Measurements from ENCODE around the gene DDX3X. TPM values are rescaled to one million over a fixed set of nuclear protein-coding genes. Genes with fewer than 3 reads are reported as not detected.
"Not testable (repeated sequence)": the region's sequence is repeated elsewhere in the genome, so short reads cannot be mapped to it uniquely, and the experiment has no call there.

DDX3X gene
- total and polyA plus RNA-seq, 4 donors, result 48.4 to 216 (median 85.6) TPM

DNA sequence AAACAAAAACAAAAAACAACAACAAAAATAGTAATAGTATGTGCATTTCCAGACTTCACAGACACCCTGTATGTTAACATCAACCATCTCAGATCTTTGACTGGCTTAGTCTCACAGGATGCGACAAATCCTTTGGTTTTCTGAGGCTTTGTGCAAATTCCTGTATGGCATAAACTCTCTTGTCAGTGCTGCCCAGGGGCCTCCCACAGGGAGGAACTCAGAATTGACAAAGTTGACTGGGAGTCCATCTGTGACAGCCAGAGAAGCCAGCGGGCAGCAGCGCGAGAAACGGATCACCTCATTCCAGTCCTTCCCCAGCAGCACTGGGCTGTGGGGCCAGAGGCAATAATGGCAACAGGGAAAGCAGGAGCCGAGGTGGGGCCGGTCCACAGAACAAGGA, 19.1 kb upstream of the DDX3X start:
- H3K36me3 ChIP-seq (ENCODE audit: control insufficient read depth in 4 of 4, insufficient read depth in 3 of 4, low read depth in 1 of 4, low read length in 3 of 4), result no peaks in the 10 kb centered on the region
- H3K9ac ChIP-seq (ENCODE audit: low read depth in 1 of 2, low read length in 2 of 2), result no peak overlapping the region
- no peaks in the 10 kb centered on the region for H3K4me1 ChIP-seq (ENCODE audit: control insufficient read depth in 4 of 4, insufficient read depth in 4 of 4, low read length in 3 of 4)
- H3K9me3 ChIP-seq (ENCODE audit: control insufficient read depth in 4 of 4, low read length in 3 of 4), result no peaks in the 10 kb centered on the region
- DNase-seq (ENCODE audit: low spot score), result no peak
- WGBS, result 94% methylated on average over 7 of the region's 7 CpGs
- no peaks in the 10 kb centered on the region for H3K27me3 ChIP-seq (ENCODE audit: control insufficient read depth in 4 of 4, insufficient read depth in 4 of 4, low read length in 3 of 4)
- no peak overlapping the region for H3K27ac ChIP-seq (ENCODE audit: low read depth in 1 of 2, low read length in 2 of 2)
- TF ChIP-seq GABPA (IDR thresholded peaks at IDR 0.05 in 1 of 2, conservative IDR thresholded peaks at IDR 0.05 in 1 of 2), result no peak
- TF ChIP-seq, protein P1, sequence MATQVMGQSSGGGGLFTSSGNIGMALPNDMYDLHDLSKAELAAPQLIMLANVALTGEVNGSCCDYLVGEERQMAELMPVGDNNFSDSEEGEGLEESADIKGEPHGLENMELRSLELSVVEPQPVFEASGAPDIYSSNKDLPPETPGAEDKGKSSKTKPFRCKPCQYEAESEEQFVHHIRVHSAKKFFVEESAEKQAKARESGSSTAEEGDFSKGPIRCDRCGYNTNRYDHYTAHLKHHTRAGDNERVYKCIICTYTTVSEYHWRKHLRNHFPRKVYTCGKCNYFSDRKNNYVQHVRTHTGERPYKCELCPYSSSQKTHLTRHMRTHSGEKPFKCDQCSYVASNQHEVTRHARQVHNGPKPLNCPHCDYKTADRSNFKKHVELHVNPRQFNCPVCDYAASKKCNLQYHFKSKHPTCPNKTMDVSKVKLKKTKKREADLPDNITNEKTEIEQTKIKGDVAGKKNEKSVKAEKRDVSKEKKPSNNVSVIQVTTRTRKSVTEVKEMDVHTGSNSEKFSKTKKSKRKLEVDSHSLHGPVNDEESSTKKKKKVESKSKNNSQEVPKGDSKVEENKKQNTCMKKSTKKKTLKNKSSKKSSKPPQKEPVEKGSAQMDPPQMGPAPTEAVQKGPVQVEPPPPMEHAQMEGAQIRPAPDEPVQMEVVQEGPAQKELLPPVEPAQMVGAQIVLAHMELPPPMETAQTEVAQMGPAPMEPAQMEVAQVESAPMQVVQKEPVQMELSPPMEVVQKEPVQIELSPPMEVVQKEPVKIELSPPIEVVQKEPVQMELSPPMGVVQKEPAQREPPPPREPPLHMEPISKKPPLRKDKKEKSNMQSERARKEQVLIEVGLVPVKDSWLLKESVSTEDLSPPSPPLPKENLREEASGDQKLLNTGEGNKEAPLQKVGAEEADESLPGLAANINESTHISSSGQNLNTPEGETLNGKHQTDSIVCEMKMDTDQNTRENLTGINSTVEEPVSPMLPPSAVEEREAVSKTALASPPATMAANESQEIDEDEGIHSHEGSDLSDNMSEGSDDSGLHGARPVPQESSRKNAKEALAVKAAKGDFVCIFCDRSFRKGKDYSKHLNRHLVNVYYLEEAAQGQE (IDR thresholded peaks at IDR 0.05), result no peak
- TF ChIP-seq, protein P2, sequence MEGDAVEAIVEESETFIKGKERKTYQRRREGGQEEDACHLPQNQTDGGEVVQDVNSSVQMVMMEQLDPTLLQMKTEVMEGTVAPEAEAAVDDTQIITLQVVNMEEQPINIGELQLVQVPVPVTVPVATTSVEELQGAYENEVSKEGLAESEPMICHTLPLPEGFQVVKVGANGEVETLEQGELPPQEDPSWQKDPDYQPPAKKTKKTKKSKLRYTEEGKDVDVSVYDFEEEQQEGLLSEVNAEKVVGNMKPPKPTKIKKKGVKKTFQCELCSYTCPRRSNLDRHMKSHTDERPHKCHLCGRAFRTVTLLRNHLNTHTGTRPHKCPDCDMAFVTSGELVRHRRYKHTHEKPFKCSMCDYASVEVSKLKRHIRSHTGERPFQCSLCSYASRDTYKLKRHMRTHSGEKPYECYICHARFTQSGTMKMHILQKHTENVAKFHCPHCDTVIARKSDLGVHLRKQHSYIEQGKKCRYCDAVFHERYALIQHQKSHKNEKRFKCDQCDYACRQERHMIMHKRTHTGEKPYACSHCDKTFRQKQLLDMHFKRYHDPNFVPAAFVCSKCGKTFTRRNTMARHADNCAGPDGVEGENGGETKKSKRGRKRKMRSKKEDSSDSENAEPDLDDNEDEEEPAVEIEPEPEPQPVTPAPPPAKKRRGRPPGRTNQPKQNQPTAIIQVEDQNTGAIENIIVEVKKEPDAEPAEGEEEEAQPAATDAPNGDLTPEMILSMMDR (IDR thresholded peaks at IDR 0.05; ENCODE audit: low read depth, low read length, missing input control), result no peak
- TF ChIP-seq JUND (IDR thresholded peaks at IDR 0.05), result no peak
- H3K4me3 ChIP-seq (ENCODE audit: low read depth in 1 of 3, low read length in 3 of 3), result no peak overlapping the region

DNA sequence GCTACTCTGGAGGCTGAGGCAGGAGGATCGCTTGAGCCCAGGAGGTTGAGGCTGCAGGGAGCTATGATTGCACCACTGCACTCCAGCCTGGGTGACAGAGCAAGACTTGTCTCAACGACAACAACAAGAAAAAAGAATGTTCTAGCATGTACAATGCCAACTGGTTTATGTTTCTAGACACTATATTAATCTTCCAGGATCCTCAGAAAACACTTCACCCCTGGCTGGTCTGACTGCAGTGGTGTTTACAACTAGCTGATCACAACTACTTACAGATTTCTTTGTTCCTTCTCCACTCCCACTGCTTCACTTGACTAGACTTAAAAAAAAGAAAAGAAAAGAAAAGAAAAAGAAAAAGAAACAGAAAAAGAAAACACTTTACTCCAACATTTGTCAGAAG, 17.7 kb upstream of the DDX3X start:
- not testable (repeated sequence) for DNase-seq (ENCODE audit: low spot score); H3K9me3 ChIP-seq (ENCODE audit: control insufficient read depth in 4 of 4, low read length in 3 of 4); H3K4me3 ChIP-seq (ENCODE audit: low read depth in 1 of 3, low read length in 3 of 3); H3K36me3 ChIP-seq (ENCODE audit: control insufficient read depth in 4 of 4, insufficient read depth in 3 of 4, low read depth in 1 of 4, low read length in 3 of 4); H3K4me1 ChIP-seq (ENCODE audit: control insufficient read depth in 4 of 4, insufficient read depth in 4 of 4, low read length in 3 of 4); H3K27ac ChIP-seq (ENCODE audit: low read depth in 1 of 2, low read length in 2 of 2); H3K9ac ChIP-seq (ENCODE audit: low read depth in 1 of 2, low read length in 2 of 2); H3K27me3 ChIP-seq (ENCODE audit: control insufficient read depth in 4 of 4, insufficient read depth in 4 of 4, low read length in 3 of 4)
- WGBS, result 91% methylated on average over 2 of the region's 2 CpGs

DNA sequence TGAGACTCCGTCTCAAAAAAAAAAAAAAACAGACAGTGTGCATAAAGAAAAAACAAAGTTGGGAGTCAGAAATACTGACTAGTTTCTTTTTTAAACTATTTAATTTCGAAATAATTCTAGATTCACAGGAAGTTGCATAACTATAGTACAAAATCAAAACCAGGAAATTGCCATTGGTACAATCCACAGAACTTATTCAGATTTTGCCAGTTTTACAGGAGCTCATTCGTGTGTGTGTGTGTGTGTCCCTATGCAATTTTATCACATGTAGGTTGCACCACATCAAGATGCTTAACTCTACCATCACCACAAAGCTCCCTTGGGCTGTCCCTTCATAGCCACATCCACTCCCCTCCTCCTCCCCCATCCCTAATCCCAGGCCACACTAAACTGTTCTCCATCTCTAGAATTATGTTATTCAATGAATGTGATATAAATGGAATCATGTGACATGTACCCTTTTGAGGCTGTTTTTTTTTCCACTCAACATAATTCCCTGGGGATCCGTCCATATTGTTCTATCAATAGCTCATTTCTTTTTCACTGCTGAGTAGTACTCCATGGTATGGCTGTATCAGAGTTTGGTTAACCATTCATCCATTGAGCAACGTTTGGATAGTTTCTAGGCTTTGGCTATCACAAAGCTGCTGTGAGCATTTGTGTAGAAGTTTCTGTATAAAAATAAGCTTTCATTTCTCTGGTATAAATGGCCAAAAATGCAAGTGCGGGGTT, 16.3 kb upstream of the DDX3X start:
- Histone ChIP-seq H3K9me3 (ENCODE audit: control insufficient read depth in 4 of 4, low read length in 3 of 4) (no peaks in the 10 kb centered on the region), H3K27me3 (ENCODE audit: control insufficient read depth in 4 of 4, insufficient read depth in 4 of 4, low read length in 3 of 4) (no peaks in the 10 kb centered on the region), H3K27ac (ENCODE audit: low read depth in 1 of 2, low read length in 2 of 2) (no peak overlapping the region), H3K4me3 (ENCODE audit: low read depth in 1 of 3, low read length in 3 of 3) (no peak overlapping the region), H3K4me1 (ENCODE audit: control insufficient read depth in 4 of 4, insufficient read depth in 4 of 4, low read length in 3 of 4) (no peaks in the 10 kb centered on the region), H3K9ac (ENCODE audit: low read depth in 1 of 2, low read length in 2 of 2) (no peak overlapping the region), H3K36me3 (ENCODE audit: control insufficient read depth in 4 of 4, insufficient read depth in 3 of 4, low read depth in 1 of 4, low read length in 3 of 4) (no peaks in the 10 kb centered on the region)
- TF ChIP-seq RXRA (IDR thresholded peaks at IDR 0.05) (no peak), HNF4G (IDR thresholded peaks at IDR 0.05) (no peak), HNF4A (conservative IDR thresholded peaks at IDR 0.05) (no peak), JUND (IDR thresholded peaks at IDR 0.05) (no peak), TAF1 (conservative IDR thresholded peaks at IDR 0.05) (no peak), RAD21 (IDR thresholded peaks at IDR 0.05) (no peak), FOXA1 (IDR thresholded peaks at IDR 0.05) (no peak), SP1 (IDR thresholded peaks at IDR 0.05) (no peak)
- TF ChIP-seq, protein P1 (IDR thresholded peaks at IDR 0.05), result no peak
- TF ChIP-seq, protein P2 (IDR thresholded peaks at IDR 0.05; ENCODE audit: low read depth, low read length, missing input control), result no peak
- TF ChIP-seq, protein P3, sequence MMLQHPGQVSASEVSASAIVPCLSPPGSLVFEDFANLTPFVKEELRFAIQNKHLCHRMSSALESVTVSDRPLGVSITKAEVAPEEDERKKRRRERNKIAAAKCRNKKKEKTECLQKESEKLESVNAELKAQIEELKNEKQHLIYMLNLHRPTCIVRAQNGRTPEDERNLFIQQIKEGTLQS (IDR thresholded peaks at IDR 0.05), result no peak
- DNase-seq (ENCODE audit: low spot score), result no peak
- WGBS, result 63% methylated on average over 6 of the region's 6 CpGs
